ENCODE data around the gene DNAH2.
A peak's percentile ranks its signal among the peaks of the same experiment; 100 is the strongest.

DNAH2 gene

GRCh38 chr17:7702776-7703175 lies 14.8 kb upstream of the DNAH2 start:
- no peak for DNase-seq

DNA sequence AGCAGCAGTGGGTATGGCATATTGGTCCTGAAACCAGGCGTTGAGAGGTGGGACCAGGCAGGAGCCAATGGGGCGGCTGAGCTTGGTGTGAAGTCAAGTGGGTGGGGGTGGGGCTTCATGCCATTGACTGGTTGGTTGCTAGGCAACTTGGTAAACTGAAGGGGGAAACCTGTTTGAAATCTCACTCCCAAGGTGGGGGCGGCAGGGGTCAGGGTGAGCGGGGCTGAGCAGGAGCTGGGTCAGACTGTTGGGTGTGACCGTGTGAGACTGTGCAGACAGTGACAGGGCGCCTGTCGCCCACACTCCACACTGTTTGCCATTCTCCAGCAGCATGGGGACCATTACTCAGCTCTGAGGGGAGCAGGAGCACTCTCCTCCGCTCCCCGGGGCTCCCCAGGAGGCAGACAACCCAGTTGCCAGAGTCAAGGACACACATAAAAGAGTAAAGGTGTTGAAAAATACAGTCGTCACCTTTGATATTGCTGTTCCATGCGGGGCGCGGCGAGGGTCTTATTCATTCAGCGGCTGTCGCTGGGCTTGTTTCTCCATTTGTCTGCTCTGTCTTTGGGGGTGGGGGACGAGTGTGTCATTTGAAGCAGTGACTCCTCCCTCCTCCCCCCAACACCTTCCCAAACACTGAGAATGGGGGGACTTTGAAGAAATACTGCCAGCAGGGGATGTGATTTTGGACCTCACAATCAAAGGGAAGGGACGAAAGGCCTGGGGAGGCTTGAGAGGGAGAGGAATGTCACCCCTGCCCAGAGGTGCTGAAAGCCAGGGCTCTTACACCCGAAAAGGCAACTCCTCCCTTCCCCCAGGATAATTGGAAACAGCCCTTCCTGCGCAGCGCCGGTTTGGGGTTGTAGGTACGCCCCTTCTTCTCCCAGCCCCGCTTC lies 13.7 kb upstream of the DNAH2 start:
- DNase-seq = peak in 1 of 14 donors; percentile 29

DNA sequence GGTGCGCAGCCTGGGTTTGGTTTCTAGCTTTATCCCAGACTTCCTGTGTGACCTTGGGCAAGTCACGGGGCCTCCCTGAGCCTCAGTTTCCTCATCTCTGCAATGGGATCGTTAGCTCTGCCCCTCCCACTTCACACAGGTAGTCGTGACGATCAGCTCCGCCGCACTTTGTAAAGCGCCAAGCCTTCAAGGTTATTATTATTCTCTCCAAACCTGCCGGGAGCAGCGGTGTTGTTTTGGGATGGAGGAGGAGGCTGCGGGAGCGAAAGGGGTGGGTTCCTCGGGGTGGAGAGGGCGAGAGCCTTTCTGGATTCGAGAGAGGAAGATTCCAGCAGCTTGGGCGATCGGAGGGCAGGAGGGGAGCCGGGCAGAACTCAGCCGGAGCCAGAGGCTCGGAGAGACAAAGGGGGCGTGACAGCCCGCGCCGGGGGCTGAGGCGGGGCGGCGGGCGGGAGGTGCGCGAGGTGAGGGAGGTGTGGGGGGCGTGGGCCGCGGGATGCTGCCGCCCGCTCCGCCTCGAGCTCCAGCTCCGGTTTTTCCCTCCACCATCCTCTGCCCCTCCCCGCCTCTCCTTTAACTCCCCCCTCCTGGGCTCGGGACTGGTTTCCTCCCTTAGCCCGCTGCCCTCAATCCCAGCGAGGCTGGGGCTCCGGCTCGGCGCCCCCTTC lies 12.8 kb upstream of the DNAH2 start, which contains the start of gene EFNB3:
EFNB3 (plus strand) TSS at position 602 of the 668 bp plus-strand sequence. CDS start 397 bp downstream, outside the sequence.
- no peak for DNase-seq

- DNase-seq = no peak
These were observed 12.0 kb upstream of the DNAH2 start for GRCh38 chr17:7705269-7706255.

DNA sequence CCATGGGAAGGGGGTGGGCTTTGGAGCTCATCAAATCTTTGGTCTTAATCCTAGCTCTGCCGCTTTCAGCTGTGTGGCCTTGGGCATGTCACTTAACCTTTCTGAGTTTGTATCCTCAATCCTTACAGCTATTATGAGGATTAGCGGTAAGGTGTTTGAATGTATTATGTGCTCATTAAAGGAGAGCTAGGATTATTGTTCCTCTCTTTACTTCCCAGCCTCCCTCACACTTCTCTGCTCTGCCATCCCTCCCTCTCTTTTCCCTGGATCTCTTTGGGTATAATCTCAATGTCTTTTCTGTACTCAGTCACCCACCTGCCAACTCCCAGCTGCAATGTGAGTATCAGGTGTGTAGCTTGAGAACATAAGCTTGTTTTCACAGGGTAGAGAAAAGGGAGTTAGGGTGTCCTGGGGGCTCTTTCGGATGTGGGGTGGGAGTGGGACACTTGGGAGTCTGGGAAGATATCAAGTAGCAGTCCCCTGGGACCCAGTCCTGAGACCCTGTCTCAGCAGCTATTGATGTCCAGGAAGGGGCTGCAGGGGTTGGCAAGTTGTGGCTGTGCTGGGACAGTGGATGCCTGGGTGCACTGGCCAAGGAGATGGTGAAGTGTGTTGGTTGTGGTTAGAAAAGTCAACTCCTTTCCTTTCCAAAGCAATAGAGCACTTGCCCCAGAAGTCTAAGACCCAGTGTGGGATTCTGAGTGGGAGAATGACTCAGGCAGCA lies 10.8 kb upstream of the DNAH2 start:
- DNase-seq = no peak

- no peak for DNase-seq
These were observed 10.1 kb upstream of the DNAH2 start for GRCh38 chr17:7707446-7707845.

GRCh38 chr17:7707858-7708750 lies 9.4 kb upstream of the DNAH2 start:
- no peak for DNase-seq

- no peak for DNase-seq
These were observed 8.5 kb upstream of the DNAH2 start for GRCh38 chr17:7709031-7709430.

DNA sequence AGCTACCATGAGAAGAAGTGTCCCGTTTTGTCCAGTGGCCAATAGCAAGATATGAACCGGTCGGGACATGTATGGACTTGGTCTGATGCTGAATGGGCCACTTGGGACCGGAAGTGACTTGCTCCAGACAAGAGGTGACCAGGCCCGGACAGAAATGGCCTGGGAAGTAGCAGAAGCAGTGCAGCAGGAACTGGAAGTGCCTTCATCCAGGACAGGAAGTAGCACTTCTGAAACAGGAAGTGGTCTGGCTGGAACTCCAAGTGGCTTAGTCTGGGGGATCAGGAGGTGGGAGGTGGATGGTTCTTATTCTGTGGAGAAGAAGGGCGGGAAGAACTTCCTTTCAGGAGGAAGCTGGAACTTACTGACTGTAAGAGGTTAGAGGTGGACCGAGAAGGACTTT lies 7.2 kb upstream of the DNAH2 start:
- no peak for DNase-seq

GRCh38 chr17:7711051-7711755 lies 6.3 kb upstream of the DNAH2 start:
- no peak for DNase-seq

DNA sequence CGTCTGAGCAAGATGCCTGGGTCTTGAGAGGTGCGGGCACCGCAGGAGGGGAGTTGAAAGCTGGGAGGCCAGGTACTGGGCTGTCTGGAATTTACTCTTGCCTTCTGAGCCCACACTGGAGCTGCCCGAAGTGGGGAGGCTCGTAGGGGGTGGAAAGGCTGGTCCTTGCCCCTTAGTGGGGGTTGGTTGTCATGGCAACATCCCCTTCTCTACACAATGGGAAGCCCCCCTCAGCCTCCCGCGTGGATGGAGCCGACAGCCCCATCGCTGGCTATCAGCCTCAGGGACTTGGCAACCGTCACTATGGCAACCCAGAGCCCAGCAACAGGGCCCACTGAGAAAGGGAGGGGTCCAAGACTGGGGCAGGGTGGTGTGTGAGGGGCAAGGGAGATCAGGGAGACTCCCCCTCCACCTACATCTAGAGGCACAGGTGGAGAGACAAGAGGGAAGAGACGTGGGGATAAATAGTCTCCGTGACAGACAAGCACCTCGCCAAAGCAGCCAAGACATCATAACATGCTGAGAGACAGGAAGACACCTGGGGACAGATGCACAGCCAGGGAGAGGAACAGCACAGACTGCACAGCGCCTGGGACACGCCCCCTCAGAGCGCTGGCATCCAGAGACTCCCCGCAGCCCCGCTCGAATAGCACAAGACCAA lies 5.3 kb upstream of the DNAH2 start:
- DNase-seq = no peak

DNA sequence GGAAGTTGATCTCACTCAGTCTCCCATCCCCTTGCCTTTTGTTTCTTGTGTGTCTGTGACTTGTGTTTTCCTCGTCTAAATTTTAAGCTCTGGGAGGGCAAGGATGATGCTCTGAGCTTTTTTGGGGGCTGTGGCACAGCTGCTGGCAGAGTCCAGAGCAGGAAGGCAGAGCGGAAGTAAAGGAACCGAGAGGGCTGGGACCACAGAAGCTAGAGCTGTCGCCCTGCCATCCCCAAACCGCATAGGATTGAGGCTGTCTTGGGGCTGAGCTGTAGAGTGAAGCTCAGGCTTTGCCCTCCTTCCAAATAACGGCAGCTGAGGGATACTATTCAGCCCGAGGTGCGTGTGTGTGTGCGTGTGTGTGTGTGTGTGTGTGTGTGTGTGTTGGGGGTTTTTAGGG lies 3.8 kb upstream of the DNAH2 start:
- DNase-seq = no peak

- DNase-seq = no peak
These were observed 2.6 kb upstream of the DNAH2 start for GRCh38 chr17:7714721-7715594.

DNA sequence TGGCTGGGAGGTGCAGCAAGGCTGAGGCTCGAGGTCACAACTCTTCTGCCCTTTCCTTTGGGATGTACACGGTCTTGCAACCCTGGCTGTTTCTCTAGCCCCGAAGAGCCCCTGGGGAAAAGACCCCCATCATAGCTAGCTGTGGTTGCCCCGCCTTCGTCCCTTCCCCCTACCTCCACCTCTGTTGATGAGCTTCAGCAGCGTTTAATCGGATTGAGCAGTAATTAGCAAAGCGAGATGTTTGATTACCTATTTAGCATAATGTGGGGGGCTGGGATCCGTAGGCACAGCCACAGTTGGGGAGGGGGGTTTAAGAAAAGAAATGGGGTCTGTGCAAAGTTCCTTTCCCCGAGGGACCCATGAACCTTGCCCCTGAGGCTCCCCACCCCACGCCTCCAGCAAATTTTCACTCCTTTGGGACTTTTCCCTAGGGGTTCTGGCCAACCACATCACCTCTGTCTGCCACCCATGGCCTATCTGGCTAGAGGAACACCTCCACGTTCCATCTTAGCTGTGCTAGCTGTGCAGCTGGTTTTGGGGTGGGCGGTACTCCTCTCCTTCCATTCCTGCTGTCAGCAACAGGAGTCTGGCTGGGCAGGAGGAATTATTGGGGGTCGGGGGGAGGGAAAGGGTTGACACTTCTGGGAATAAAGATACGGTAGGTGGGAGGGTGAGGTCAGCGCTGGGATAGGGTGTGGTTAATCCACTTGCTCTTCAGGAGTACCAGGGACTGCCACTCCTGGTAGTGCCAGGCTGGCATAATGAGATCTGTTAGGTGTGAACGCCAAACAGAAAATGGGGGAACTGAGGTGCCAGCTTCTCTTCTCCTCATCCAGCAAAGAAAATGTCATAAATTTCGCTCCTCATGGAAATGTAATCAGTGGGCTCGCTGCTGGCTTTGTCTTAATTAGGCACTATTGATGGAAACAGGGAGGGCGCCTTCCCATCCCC lies 1.3 kb upstream of the DNAH2 start:
- DNase-seq = no peak

DNA sequence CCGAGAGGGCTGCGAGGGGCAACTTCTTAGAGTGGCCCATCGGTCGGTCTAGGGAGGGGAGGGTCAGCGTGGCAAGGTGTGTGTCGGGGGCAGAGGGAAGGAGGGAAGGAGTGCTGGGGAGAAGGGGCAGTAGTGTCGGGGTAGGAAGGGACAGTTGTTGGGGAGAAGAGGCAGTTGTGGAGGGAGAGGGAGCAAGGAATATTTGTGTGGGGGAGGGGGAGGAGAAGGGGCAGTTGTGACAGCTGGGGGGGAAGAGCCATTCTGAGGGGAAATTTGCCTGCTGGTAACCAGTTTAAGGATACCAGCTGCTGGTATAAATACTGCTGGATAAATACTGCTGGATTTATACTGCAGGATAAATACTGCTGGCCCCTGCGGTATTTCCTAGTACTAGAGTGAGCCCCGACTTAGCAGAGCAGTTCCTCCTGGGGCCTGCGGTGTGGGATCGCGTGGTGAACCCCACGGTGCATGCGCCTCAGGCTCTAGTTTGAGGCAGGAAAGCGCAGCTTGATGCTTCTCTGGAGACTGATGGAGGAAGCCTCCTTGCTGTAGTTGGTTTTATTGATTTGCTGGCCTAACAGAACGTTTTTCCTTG lies 309 bp downstream of the DNAH2 start:
- peak in 1 of 14 donors; percentile 8 for DNase-seq

DNA sequence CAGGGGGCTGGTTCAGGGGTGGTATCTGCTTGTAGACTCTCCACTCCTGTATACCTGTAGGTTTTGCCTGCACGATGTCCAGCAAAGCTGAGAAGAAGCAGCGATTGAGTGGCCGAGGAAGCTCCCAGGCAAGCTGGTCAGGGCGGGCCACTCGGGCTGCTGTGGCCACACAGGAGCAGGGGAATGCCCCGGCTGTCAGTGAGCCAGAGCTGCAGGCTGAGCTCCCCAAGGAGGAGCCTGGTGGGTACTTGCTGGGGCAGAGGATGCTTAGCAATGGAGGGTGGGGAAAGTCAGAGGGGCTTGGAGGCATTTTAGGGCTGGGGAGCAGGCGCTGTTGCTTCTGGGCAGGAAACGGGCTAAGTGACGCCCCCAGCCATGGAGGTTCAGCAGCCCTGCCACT lies 2.1 kb downstream of the DNAH2 start:
- no peak for DNase-seq

- peak in 1 of 14 donors; percentile 10 for DNase-seq
These were observed 2.6 kb downstream of the DNAH2 start for GRCh38 chr17:7720125-7720524.
